HG03342 (cell line): Measurements from ENCODE around the gene APLP1.
A peak's percentile ranks its signal among the peaks of the same experiment; 100 is the strongest.

ENCODE experiments used
- ATAC-seq: cut with Tn5 transposase; IDR thresholded peaks from one replicate; pipeline ENCODE4 v1.9.1; 2021; ENCODE audit warnings: mild to moderate bottlenecking, moderate library complexity; ENCODE audit not compliant: unreplicated experiment

The APLP1 gene

GRCh38 chr19:35852029-35852780 is 16.2 kb upstream of the APLP1 start, which contains the start of gene NPHS1:
NPHS1 (minus strand) TSS chr19:35852504; CDS start chr19:35851837, 667 bp downstream.
- no peak for ATAC-seq

- ATAC-seq = no peak
Measured at GRCh38 chr19:35853038-35853756, 15.2 kb upstream of the APLP1 start.

GRCh38 chr19:35856546-35857149 is 11.7 kb upstream of the APLP1 start, which contains the start of gene KIRREL2:
KIRREL2 (plus strand) TSS chr19:35856911; CDS start chr19:35857120, 209 bp downstream.
- ATAC-seq = no peak

- ATAC-seq = no peak
Measured at GRCh38 chr19:35858311-35858710, 10.1 kb upstream of the APLP1 start.

- no peak for ATAC-seq
Measured at GRCh38 chr19:35859414-35859813, 9.0 kb upstream of the APLP1 start.

GRCh38 chr19:35860436-35860817 is 7.9 kb upstream of the APLP1 start:
- ATAC-seq = no peak

- no peak for ATAC-seq
Measured at GRCh38 chr19:35860818-35861639, 7.3 kb upstream of the APLP1 start.

GRCh38 chr19:35861640-35862160 is 6.7 kb upstream of the APLP1 start:
- no peak for ATAC-seq

- no peak for ATAC-seq
Measured at GRCh38 chr19:35862528-35862927, 5.8 kb upstream of the APLP1 start.

- ATAC-seq = no peak
Measured at GRCh38 chr19:35863018-35863417, 5.4 kb upstream of the APLP1 start.

GRCh38 chr19:35868823-35869326 is 501 bp downstream of the APLP1 start:
- no peak for ATAC-seq

- ATAC-seq = peak; percentile 58
Measured at GRCh38 chr19:35869327-35870123, 1.2 kb downstream of the APLP1 start.

- peak; percentile 6 for ATAC-seq
Measured at GRCh38 chr19:35870124-35870736, 1.9 kb downstream of the APLP1 start.

- ATAC-seq = no peak
Measured at GRCh38 chr19:35870798-35871197, 2.4 kb downstream of the APLP1 start.

GRCh38 chr19:35871611-35872010 is 3.2 kb downstream of the APLP1 start:
- ATAC-seq = no peak

- no peak for ATAC-seq
Measured at GRCh38 chr19:35872180-35872579, 3.8 kb downstream of the APLP1 start.

GRCh38 chr19:35874392-35874930 is 6.1 kb downstream of the APLP1 start:
- ATAC-seq = no peak

GRCh38 chr19:35879068-35879467 is 10.7 kb downstream of the APLP1 start:
- no peak for ATAC-seq

- ATAC-seq = no peak
Measured at GRCh38 chr19:35879770-35880317, 11.5 kb downstream of the APLP1 start.
